Measurements from ENCODE around the gene PEAK1.

- TF ChIP-seq CTCF (tag by site-specific recombination; IDR thresholded peaks at IDR 0.05) (no peak), KLF17 (tag by site-specific recombination; IDR thresholded peaks at IDR 0.05) (no peak), ZNF426 (tag by site-specific recombination; IDR thresholded peaks at IDR 0.05) (no peak), ZNF121 (tag by site-specific recombination; IDR thresholded peaks at IDR 0.05) (no peak), KLF9 (tag by site-specific recombination; IDR thresholded peaks at IDR 0.05; ENCODE audit: low read depth) (no peak), ZNF2 (tag by site-specific recombination; IDR thresholded peaks at IDR 0.05) (no peak), YY1 (tag by site-specific recombination; IDR thresholded peaks at IDR 0.05) (no peak), ZNF211 (tag by site-specific recombination; IDR thresholded peaks at IDR 0.05; ENCODE audit: low read depth) (no peak), ZNF830 (tag by site-specific recombination; IDR thresholded peaks at IDR 0.05; ENCODE audit: low read depth) (no peak), ELK4 (IDR thresholded peaks at IDR 0.05; ENCODE audit: borderline replicate concordance, low read depth, low read length) (no peak), KLF16 (tag by site-specific recombination; IDR thresholded peaks at IDR 0.05) (no peak), ZNF239 (tag by site-specific recombination; IDR thresholded peaks at IDR 0.05) (no peak), ZNF394 (tag by site-specific recombination; IDR thresholded peaks at IDR 0.05; ENCODE audit: borderline replicate concordance) (no peak), ZIC2 (tag by site-specific recombination; IDR thresholded peaks at IDR 0.05) (no peak)
Measured at GRCh38 chr15:77326366-77326765, 93.5 kb downstream of the PEAK1 start.

Measured in HEK293 (cell line).